ENCODE data around the gene AURKA.

DNA sequence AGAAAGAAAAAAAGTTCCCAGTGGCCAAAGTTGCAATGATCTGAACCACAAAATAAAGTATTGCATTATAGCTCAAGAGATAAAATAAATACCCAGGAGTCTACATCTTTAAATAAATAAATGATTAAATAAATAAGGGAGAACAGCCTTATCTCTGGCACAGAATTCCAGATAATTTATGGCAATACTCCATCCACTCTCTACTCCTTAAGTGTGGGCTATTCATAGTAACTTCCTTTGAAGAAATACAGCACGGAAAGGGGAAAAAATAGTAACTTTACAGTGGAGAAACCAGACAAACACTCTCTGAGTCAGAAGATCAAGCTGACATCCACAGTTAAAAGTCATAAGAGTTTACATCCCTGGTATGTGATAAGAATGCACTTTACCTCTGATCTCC is 11.6 kb downstream of the AURKA start:
- TF ChIP-seq, protein P1, sequence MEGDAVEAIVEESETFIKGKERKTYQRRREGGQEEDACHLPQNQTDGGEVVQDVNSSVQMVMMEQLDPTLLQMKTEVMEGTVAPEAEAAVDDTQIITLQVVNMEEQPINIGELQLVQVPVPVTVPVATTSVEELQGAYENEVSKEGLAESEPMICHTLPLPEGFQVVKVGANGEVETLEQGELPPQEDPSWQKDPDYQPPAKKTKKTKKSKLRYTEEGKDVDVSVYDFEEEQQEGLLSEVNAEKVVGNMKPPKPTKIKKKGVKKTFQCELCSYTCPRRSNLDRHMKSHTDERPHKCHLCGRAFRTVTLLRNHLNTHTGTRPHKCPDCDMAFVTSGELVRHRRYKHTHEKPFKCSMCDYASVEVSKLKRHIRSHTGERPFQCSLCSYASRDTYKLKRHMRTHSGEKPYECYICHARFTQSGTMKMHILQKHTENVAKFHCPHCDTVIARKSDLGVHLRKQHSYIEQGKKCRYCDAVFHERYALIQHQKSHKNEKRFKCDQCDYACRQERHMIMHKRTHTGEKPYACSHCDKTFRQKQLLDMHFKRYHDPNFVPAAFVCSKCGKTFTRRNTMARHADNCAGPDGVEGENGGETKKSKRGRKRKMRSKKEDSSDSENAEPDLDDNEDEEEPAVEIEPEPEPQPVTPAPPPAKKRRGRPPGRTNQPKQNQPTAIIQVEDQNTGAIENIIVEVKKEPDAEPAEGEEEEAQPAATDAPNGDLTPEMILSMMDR (conservative IDR thresholded peaks at IDR 0.05 in 1 of 2, IDR thresholded peaks at IDR 0.05 in 1 of 2; ENCODE audit: extremely low read depth in 1 of 2, insufficient read depth in 1 of 2, low read depth in 1 of 2, low read length in 2 of 2), result no peak
- no peak for TF ChIP-seq EZH2 (IDR thresholded peaks at IDR 0.05; ENCODE audit: borderline replicate concordance, low read length)
